SJCRH30 (cell line): ENCODE measurements around the gene CES5A. TPM values are rescaled to one million over a fixed set of nuclear protein-coding genes. Genes with fewer than 3 reads are reported as not detected.
"Not testable (repeated sequence)": the region's sequence is repeated elsewhere in the genome, so short reads cannot be mapped to it uniquely, and the experiment has no call there.

ENCODE experiments used
- DNase-seq, 2 experiments: peaks; one replicate each; pipeline ENCODE4 v3.0.0-alpha.2; 2015 to 2020
- H3K27ac ChIP-seq: fragments of 250-450 bp; sonication (Bioruptor Pico); 2 replicates; pipeline ENCODE4 v1.5.1; 2020; ENCODE audit warnings: mild to moderate bottlenecking, moderate library complexity
- H3K27me3 ChIP-seq: fragments of 250-450 bp; sonication (Bioruptor Pico); 2 replicates; pipeline ENCODE4 v1.5.1; 2020; ENCODE audit warnings: mild to moderate bottlenecking, moderate library complexity
- H3K36me3 ChIP-seq: fragments of 250-450 bp; sonication (Bioruptor Pico); 2 replicates; pipeline ENCODE4 v1.5.1; 2020; ENCODE audit warnings: mild to moderate bottlenecking, moderate library complexity
- H3K4me1 ChIP-seq: fragments of 250-450 bp; sonication (Bioruptor Pico); 2 replicates; pipeline ENCODE4 v1.5.1; 2020; ENCODE audit warnings: mild to moderate bottlenecking, moderate library complexity
- H3K4me3 ChIP-seq: fragments of 250-450 bp; sonication (Bioruptor Pico); 2 replicates; pipeline ENCODE4 v1.5.1; 2020; ENCODE audit warnings: mild to moderate bottlenecking, moderate library complexity
- H3K9me3 ChIP-seq: fragments of 250-450 bp; sonication (Bioruptor Pico); replicated peaks from 2 replicates; pipeline ENCODE4 v1.5.1; 2020; ENCODE audit warnings: mild to moderate bottlenecking, moderate library complexity
- total RNA-seq: library from RNA; depleted of rRNA; stranded (reverse); fragments of >200 nt; shearing (Covaris generic); gene quantifications from 2 replicates; pipeline ENCODE4 v1.2.3, GENCODE V29; 2014; rRNA removed

CES5A gene
- total RNA-seq, 1 experiment from 2014 or later: not detected

DNA sequence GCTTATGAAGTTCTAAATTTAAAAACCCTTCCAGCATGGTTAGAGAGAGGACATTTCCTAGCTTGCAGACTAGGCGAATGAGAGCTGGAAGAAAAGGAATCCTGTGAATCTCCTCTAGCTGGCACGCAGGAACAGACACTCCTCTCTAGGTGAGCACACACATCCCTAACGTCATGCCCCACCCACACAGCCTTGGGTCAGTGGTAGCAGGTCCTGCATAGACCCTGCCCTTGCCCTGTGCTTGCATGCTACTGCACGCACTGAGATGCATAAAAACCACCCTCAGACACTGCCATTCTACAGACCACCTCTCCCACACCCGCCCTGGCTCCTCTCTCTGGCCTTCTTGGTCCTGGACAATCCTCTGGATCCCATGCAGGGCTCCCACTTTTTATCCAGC is 65.8 kb downstream of the CES5A start:
- H3K27ac ChIP-seq: no peak overlapping the region
- no peaks in the 10 kb centered on the region for H3K36me3 ChIP-seq
- H3K4me1 ChIP-seq: no peaks in the 10 kb centered on the region
- no peak for DNase-seq
- H3K27me3 ChIP-seq: peaks cover 17% of the 10 kb centered on the region
- H3K4me3 ChIP-seq: no peak overlapping the region
- no peaks in the 10 kb centered on the region for H3K9me3 ChIP-seq

GRCh38 chr16:55808286-55808685 is 66.9 kb downstream of the CES5A start:
- H3K36me3 ChIP-seq, H3K4me1 ChIP-seq, H3K4me3 ChIP-seq, H3K9me3 ChIP-seq, H3K27ac ChIP-seq, DNase-seq: not testable (repeated sequence)
- H3K27me3 ChIP-seq: peaks cover 17% of the 10 kb centered on the region

GRCh38 chr16:55805104-55805503 is 70.1 kb downstream of the CES5A start:
- not testable (repeated sequence) for DNase-seq, H3K4me3 ChIP-seq, H3K27me3 ChIP-seq, H3K4me1 ChIP-seq, H3K9me3 ChIP-seq, H3K36me3 ChIP-seq, H3K27ac ChIP-seq

DNA sequence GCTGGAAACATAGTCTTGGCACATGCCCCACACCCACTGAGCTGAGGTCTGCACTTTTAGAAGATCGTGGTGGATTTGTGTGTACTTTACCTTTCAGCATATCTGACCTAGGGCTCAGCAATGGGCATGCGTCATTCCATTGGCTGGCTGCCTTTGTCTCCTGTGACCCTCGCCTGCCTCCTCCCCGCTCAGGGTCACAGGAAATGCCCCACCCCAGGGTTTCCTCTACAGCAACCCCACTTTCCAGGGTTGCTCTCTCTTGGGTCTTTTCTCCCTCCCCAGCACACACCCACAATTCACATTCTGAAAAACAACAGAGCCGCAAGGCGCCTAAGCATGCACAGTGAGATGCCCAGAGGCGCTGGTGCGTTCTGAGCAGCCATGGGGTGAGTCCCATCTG is 71.5 kb downstream of the CES5A start:
- H3K36me3 ChIP-seq, H3K9me3 ChIP-seq: not testable (repeated sequence)

More for the DNA sequence above, 71.5 kb downstream of the CES5A start:
- not testable (repeated sequence) for H3K4me3 ChIP-seq, H3K27me3 ChIP-seq, H3K4me1 ChIP-seq, DNase-seq, H3K27ac ChIP-seq

Other genes with a start within 250 kb of the CES5A start
- not detected in 2 replicates for gene SLC6A2, start 219.4 kb downstream of the CES5A start, total RNA-seq
- not detected in 2 replicates for gene CES1, start 42.3 kb downstream of the CES5A start, total RNA-seq